Body of pancreas (tissue), 4 donors: ENCODE data around the gene PHTF1.
"Not testable (repeated sequence)": the region's sequence is repeated elsewhere in the genome, so short reads cannot be mapped to it uniquely, and the experiment has no call there.

Experiments used
- CTCF ChIP-seq, 7 experiments: fragments of 450-650 bp in 4 of 7; fragments of 200-600 bp in 3 of 7; sonication (generic) in 3 of 7; IDR thresholded peaks; one replicate each; pipeline ENCODE4 v1.5.1; 2016 to 2019; ENCODE audit warnings: antibody characterized with exemption in 7 of 7
- POLR2A ChIP-seq, 3 donors: fragments of 450-650 bp; IDR thresholded peaks; one replicate each; pipeline ENCODE4 v1.6.1; 2016; ENCODE audit warnings: antibody characterized with exemption in 3 of 3, mild to moderate bottlenecking in 2 of 3

GRCh38 chr1:113753333-113753732, 6.0 kb downstream of the PHTF1 start:
- not testable (repeated sequence) for TF ChIP-seq POLR2A, CTCF (IDR thresholded peaks at IDR 0.05)
